PC-9 (cell line): ENCODE measurements around the gene ITPKB. TPM values are rescaled to one million over a fixed set of nuclear protein-coding genes. Genes with fewer than 3 reads are reported as not detected.

ENCODE experiments used
- BruUV-seq: library from RNA; stranded (reverse); fragments of 400-500 nt; replicated peaks from 2 replicates; lab custom pipeline; 2021; lab: Mats Ljungman, UMichigan
- CTCF ChIA-PET: fragments of 300-600 bp; sonication (Branson Sonifier 250); formaldehyde crosslinking; loops from one replicate; lab custom pipeline; 2022; ENCODE audit warnings: antibody characterized with exemption; lab: Charles Lee
- POLR2A ChIA-PET: fragments of 300-600 bp; sonication (Branson Sonifier 250); formaldehyde crosslinking; loops from one replicate; lab custom pipeline; 2022; ENCODE audit warnings: antibody characterized with exemption; ENCODE audit not compliant: unreplicated experiment; lab: Charles Lee
- DNase-seq, 2 experiments: peaks; one replicate each; pipeline versions ENCODE4 v3.0.0 to v3.0.0-alpha.2; 2015 to 2022; ENCODE audit warnings: mixed read lengths in 1 of 2
- H2AFZ ChIP-seq: fragments of 200-600 bp; sonication (generic); 2 replicates; pipeline ENCODE4 v1.8.1; 2017; ENCODE audit warnings: antibody characterized with exemption
- H3F3A ChIP-seq: fragments of 200-600 bp; sonication (generic); 2 replicates; pipeline ENCODE4 v1.8.1; 2017; ENCODE audit warnings: antibody characterized with exemption, mild to moderate bottlenecking, low read depth; ENCODE audit not compliant: insufficient read depth
- H3K27ac ChIP-seq: fragments of 200-600 bp; sonication (generic); 2 replicates; pipeline ENCODE4 v1.6.1; 2016; ENCODE audit warnings: mixed run types
- H3K27me3 ChIP-seq: fragments of 200-600 bp; sonication (generic); 2 replicates; pipeline ENCODE4 v1.6.1; 2016; ENCODE audit warnings: low read depth, mixed run types; ENCODE audit not compliant: insufficient read depth
- H3K36me3 ChIP-seq: fragments of 200-600 bp; sonication (generic); 2 replicates; pipeline ENCODE4 v1.6.1; 2016; ENCODE audit warnings: low read depth, mixed run types
- H3K4me1 ChIP-seq: fragments of 200-600 bp; sonication (generic); replicated peaks from 2 replicates; pipeline ENCODE4 v1.6.1; 2016; ENCODE audit warnings: mixed run types; ENCODE audit not compliant: insufficient read depth
- H3K4me2 ChIP-seq: fragments of 200-600 bp; sonication (generic); 2 replicates; pipeline ENCODE4 v1.6.1; 2017; ENCODE audit warnings: mixed run types
- H3K4me3 ChIP-seq: fragments of 200-600 bp; sonication (generic); 2 replicates; pipeline ENCODE4 v1.6.1; 2016; ENCODE audit warnings: mixed run types
- H3K79me2 ChIP-seq: fragments of 200-600 bp; sonication (generic); 2 replicates; pipeline ENCODE4 v1.6.1; 2017; ENCODE audit warnings: low read depth, mixed run types
- H3K9me2 ChIP-seq: fragments of 200-600 bp; sonication (generic); 2 replicates; pipeline ENCODE4 v1.8.1; 2017; ENCODE audit warnings: mild to moderate bottlenecking; ENCODE audit not compliant: insufficient read depth
- H3K9me3 ChIP-seq: fragments of 200-600 bp; sonication (generic); 2 replicates; pipeline ENCODE4 v1.8.1; 2016; ENCODE audit warnings: low read depth; ENCODE audit not compliant: insufficient read depth
- H4K20me1 ChIP-seq: fragments of 200-600 bp; sonication (generic); 2 replicates; pipeline ENCODE4 v1.8.1; 2017; ENCODE audit not compliant: insufficient read depth
- CTCF ChIP-seq: fragments of 200-600 bp; sonication (generic); conservative IDR thresholded peaks from 2 replicates; pipeline ENCODE4 v1.6.1; 2017; ENCODE audit warnings: mixed run types, antibody characterized with exemption, mild to moderate bottlenecking, moderate library complexity
- EZH2 ChIP-seq: fragments of 200-600 bp; sonication (generic); IDR thresholded peaks from 2 replicates; pipeline ENCODE4 v1.8.0; 2017; ENCODE audit warnings: antibody characterized with exemption, low read depth
- intact Hi-C: fragments of 100-400 bp; cut with micrococcal nuclease; formaldehyde crosslinking; loops from one replicate; pipeline ENCODE4 v1.10.0; 2022; ENCODE audit not compliant: unreplicated experiment
- total RNA-seq: library from RNA; stranded (reverse); gene quantifications from 2 replicates; pipeline ENCODE4 v1.2.3, GENCODE V29; 2021

ITPKB gene
- total RNA-seq, 1 experiment from 2014 or later, result 13.4 TPM

- Histone ChIP-seq H3K9me2 (no peaks in the 10 kb centered on the region), H3K27me3 (no peaks in the 10 kb centered on the region), H3K36me3 (no peaks in the 10 kb centered on the region), H3F3A (peaks cover 27% of the 10 kb centered on the region; the same call in 1 of the 2 replicates), H3K9me3 (no peaks in the 10 kb centered on the region), H3K4me2 (peak overlapping the region; percentile 78), H3K4me1 (peaks cover 46% of the 10 kb centered on the region), H3K79me2 (no peaks in the 10 kb centered on the region), H3K4me3 (peak overlapping the region; percentile 22; the same call in 1 of the 2 replicates), H3K27ac (peak overlapping the region; percentile 52), H2AFZ (no peak overlapping the region), H4K20me1 (no peaks in the 10 kb centered on the region)
- DNase-seq, result peak; percentile 49 to 80
- BruUV-seq, result no TSS peak
- ChIA-PET CTCF (no interaction called here), POLR2A (no interaction called here)
- intact Hi-C loops, result no loop called here
- TF ChIP-seq EZH2, result no peak
These were observed 95.9 kb downstream of the ITPKB start for GRCh38 chr1:226643177-226643576.

- H3K9me3 ChIP-seq, result no peaks in the 10 kb centered on the region
- no TSS peak for BruUV-seq
- H3K27ac ChIP-seq, result no peak overlapping the region
- POLR2A ChIA-PET, result no interaction called here
- no peaks in the 10 kb centered on the region for H4K20me1 ChIP-seq
- H3K4me3 ChIP-seq, result peak overlapping the region; percentile 22; the same call in 1 of the 2 replicates
- H3F3A ChIP-seq, result peaks cover 27% of the 10 kb centered on the region; the same call in 1 of the 2 replicates
- CTCF ChIA-PET, result no interaction called here
- H3K27me3 ChIP-seq, result no peaks in the 10 kb centered on the region
- intact Hi-C loops, result no loop called here
- DNase-seq, result no peak
- H3K4me2 ChIP-seq, result peak overlapping the region; percentile 78
- H3K4me1 ChIP-seq, result peaks cover 46% of the 10 kb centered on the region
- no peak overlapping the region for H2AFZ ChIP-seq
- no peaks in the 10 kb centered on the region for H3K79me2 ChIP-seq
- TF ChIP-seq EZH2, result no peak
- TF ChIP-seq CTCF, result no peak
- no peaks in the 10 kb centered on the region for H3K9me2 ChIP-seq
- no peaks in the 10 kb centered on the region for H3K36me3 ChIP-seq
These were observed 96.7 kb downstream of the ITPKB start for GRCh38 chr1:226642421-226642820.

- POLR2A ChIA-PET, result no interaction called here
- H4K20me1 ChIP-seq, result no peaks in the 10 kb centered on the region
- no peak for DNase-seq
These were observed 97.3 kb downstream of the ITPKB start for GRCh38 chr1:226641671-226642231.

More at GRCh38 chr1:226641671-226642231, 97.3 kb downstream of the ITPKB start:
- CTCF ChIA-PET, result no interaction called here
- no peaks in the 10 kb centered on the region for H3K27me3 ChIP-seq
- no peak for TF ChIP-seq EZH2
- no peak for TF ChIP-seq CTCF
- no peaks in the 10 kb centered on the region for H3K9me2 ChIP-seq
- no peak overlapping the region for H3K4me2 ChIP-seq
- no peaks in the 10 kb centered on the region for H3K79me2 ChIP-seq
- no peak overlapping the region for H3K4me3 ChIP-seq
- H2AFZ ChIP-seq, result no peak overlapping the region
- intact Hi-C loops, result no loop called here
- no TSS peak for BruUV-seq
- no peaks in the 10 kb centered on the region for H3K9me3 ChIP-seq
- H3F3A ChIP-seq, result peaks cover 27% of the 10 kb centered on the region; the same call in 1 of the 2 replicates
- no peaks in the 10 kb centered on the region for H3K36me3 ChIP-seq
- H3K27ac ChIP-seq, result no peak overlapping the region
- H3K4me1 ChIP-seq, result peaks cover 44% of the 10 kb centered on the region
